HL-60 (cell line): ENCODE measurements around the gene FKTN.

Experiments used
- DNase-seq, 2 experiments: peaks; one replicate each; pipeline ENCODE4 v3.0.0-alpha.2; 2010 to 2020; ENCODE audit warnings: low read depth in 1 of 2, low spot score in 1 of 2
- H3K27ac ChIP-seq: fragments of 250-450 bp; sonication (Bioruptor Pico); replicated peaks from 2 replicates; pipeline ENCODE4 v1.5.1; 2020; ENCODE audit warnings: mild to moderate bottlenecking, moderate library complexity
- H3K27me3 ChIP-seq: fragments of 250-450 bp; sonication (Bioruptor Pico); 2 replicates; pipeline ENCODE4 v1.5.1; 2021; ENCODE audit warnings: mild to moderate bottlenecking, moderate library complexity; ENCODE audit not compliant: insufficient read depth, poor library complexity, severe bottlenecking
- H3K4me3 ChIP-seq: replicated peaks from 2 replicates; pipeline ENCODE4 v1.5.1; 2011; ENCODE audit warnings: mild to moderate bottlenecking, control low read depth, low read length; ENCODE audit not compliant: insufficient read depth
- CTCF ChIP-seq: IDR thresholded peaks from one replicate; pipeline ENCODE4 v1.5.1; 2011; ENCODE audit warnings: low read length, control low read depth, inconsistent platforms; ENCODE audit not compliant: insufficient read depth
- GABPA ChIP-seq: IDR thresholded peaks from 2 replicates; pipeline ENCODE4 v1.6.1; 2012; ENCODE audit warnings: low read depth
- POLR2AphosphoS5 ChIP-seq: IDR thresholded peaks from 2 replicates; pipeline ENCODE4 v1.6.1; 2012; ENCODE audit warnings: low read depth
- REST ChIP-seq: IDR thresholded peaks from 2 replicates; pipeline ENCODE4 v1.6.1; 2012; ENCODE audit warnings: low read depth; ENCODE audit not compliant: insufficient replicate concordance
- SPI1 ChIP-seq: IDR thresholded peaks from 2 replicates; pipeline ENCODE4 v1.6.1; 2012; ENCODE audit warnings: low read depth, mild to moderate bottlenecking, borderline replicate concordance

The FKTN gene

GRCh38 chr9:105632807-105633206 is 74.9 kb downstream of the FKTN start:
- no peak for TF ChIP-seq REST
- TF ChIP-seq CTCF = no peak
- TF ChIP-seq GABPA = no peak
- no peak for TF ChIP-seq SPI1
- no peak for TF ChIP-seq POLR2AphosphoS5
- Histone ChIP-seq H3K4me3 (no peak overlapping the region), H3K27me3 (no peaks in the 10 kb centered on the region), H3K27ac (no peak overlapping the region)
- DNase-seq = no peak

- DNase-seq = no peak
- H3K27ac ChIP-seq = no peak overlapping the region
These were observed 75.5 kb downstream of the FKTN start for GRCh38 chr9:105633411-105633810.

GRCh38 chr9:105636331-105636730 is 78.4 kb downstream of the FKTN start:
- no peak overlapping the region for H3K27ac ChIP-seq
- DNase-seq = no peak
- H3K27me3 ChIP-seq = no peaks in the 10 kb centered on the region
- TF ChIP-seq POLR2AphosphoS5 = no peak
- TF ChIP-seq GABPA = no peak
- no peak for TF ChIP-seq CTCF
- no peak for TF ChIP-seq SPI1
- no peak for TF ChIP-seq REST
- H3K4me3 ChIP-seq = no peak overlapping the region

More at GRCh38 chr9:105633411-105633810, 75.5 kb downstream of the FKTN start:
- no peak overlapping the region for H3K4me3 ChIP-seq
- TF ChIP-seq CTCF (no peak), REST (no peak), GABPA (no peak), SPI1 (no peak), POLR2AphosphoS5 (no peak)
- H3K27me3 ChIP-seq = no peaks in the 10 kb centered on the region
